HepG2 (cell line): ENCODE results near the gene STIP1. TPM values are rescaled to one million over a fixed set of nuclear protein-coding genes. Genes with fewer than 3 reads are reported as not detected.

Experiments used
- AKNA ChIP-seq: sonication (generic); formaldehyde crosslinking; IDR thresholded peaks from 2 replicates; pipeline ENCODE4 v1.4.0; 2020; ENCODE audit warnings: missing genetic modification reagents, borderline replicate concordance
- GABPB1 ChIP-seq: IDR thresholded peaks from 2 replicates; pipeline ENCODE4 v1.6.1; 2016; ENCODE audit warnings: mild to moderate bottlenecking, missing genetic modification reagents, moderate library complexity, missing compliant biosample characterization
- HMG20B ChIP-seq: conservative IDR thresholded peaks from 2 replicates; pipeline ENCODE4 v1.6.1; 2016; ENCODE audit warnings: missing genetic modification reagents, missing compliant biosample characterization
- HMGA1 ChIP-seq: sonication (generic); formaldehyde crosslinking; conservative IDR thresholded peaks from 2 replicates; pipeline ENCODE4 v1.4.0; 2020; ENCODE audit warnings: missing genetic modification reagents
- IKZF1 ChIP-seq: fragments of 450-650 bp; IDR thresholded peaks from 2 replicates; pipeline ENCODE4 v1.7.1; 2016
- KLF11 ChIP-seq: IDR thresholded peaks from 2 replicates; pipeline ENCODE4 v1.6.1; 2016; ENCODE audit warnings: missing compliant biosample characterization
- RFX5 ChIP-seq: IDR thresholded peaks from 2 replicates; pipeline ENCODE4 v1.6.1; 2011; ENCODE audit warnings: low read depth, low read length, improper control_type of control experiment
- RORA ChIP-seq: sonication (generic); formaldehyde crosslinking; IDR thresholded peaks from 2 replicates; pipeline ENCODE4 v1.5.0; 2020; ENCODE audit warnings: mild to moderate bottlenecking, missing genetic modification reagents, moderate library complexity
- ZBTB38 ChIP-seq: sonication (generic); formaldehyde crosslinking; IDR thresholded peaks from 2 replicates; pipeline ENCODE4 v1.5.1; 2020; ENCODE audit warnings: mild to moderate bottlenecking, missing genetic modification reagents
- ZFY ChIP-seq: sonication (generic); formaldehyde crosslinking; IDR thresholded peaks from 2 replicates; pipeline ENCODE4 v1.4.0; 2020; ENCODE audit warnings: missing genetic modification reagents
- ZNF317 ChIP-seq: sonication (generic); formaldehyde crosslinking; IDR thresholded peaks from 2 replicates; pipeline ENCODE4 v1.5.0; 2020; ENCODE audit warnings: mild to moderate bottlenecking, missing genetic modification reagents
- ZNF598 ChIP-seq: sonication (generic); formaldehyde crosslinking; IDR thresholded peaks from 2 replicates; pipeline ENCODE4 v1.5.1; 2020; ENCODE audit warnings: mild to moderate bottlenecking, missing genetic modification reagents, borderline replicate concordance
- ZNF788 ChIP-seq: sonication (generic); formaldehyde crosslinking; IDR thresholded peaks from 2 replicates; pipeline ENCODE4 v1.5.0; 2020; ENCODE audit warnings: mild to moderate bottlenecking, missing genetic modification reagents, borderline replicate concordance
- polyA plus RNA-seq, 8 experiments: library from polyadenylated mRNA; depleted of rRNA in 3 of 8; stranded (reverse) in 7 of 8; unstranded in 1 of 8; fragments of >200 nt; fragmentation: Illumina TruSeq in 4 of 8; extraction: Trizol in 4 of 8; gene quantifications; 2 replicates each; pipeline versions ENCODE4 v1.2.1 to v1.2.3, GENCODE V29; 2011 to 2016; ENCODE audit warnings: low read depth in 4 of 8, missing spikeins in 1 of 8, mixed read lengths in 1 of 8; ENCODE audit not compliant: insufficient read depth in 1 of 8
- total RNA-seq, 5 experiments: library from RNA; depleted of rRNA; stranded (reverse); fragments of >200 nt; fragmentation: Illumina TruSeq; extraction: Trizol; gene quantifications; 2 replicates each; pipeline ENCODE4 v1.2.3, GENCODE V29; 2016; ENCODE audit warnings: low read depth in 1 of 5
- TF ChIP-seq, protein P1 (sequence below): sonication (generic); formaldehyde crosslinking; IDR thresholded peaks from 2 replicates; pipeline ENCODE4 v1.9.0; 2021; ENCODE audit warnings: missing genetic modification reagents, mild to moderate bottlenecking, borderline replicate concordance
- TF ChIP-seq, protein P2 (sequence below): IDR thresholded peaks from 2 replicates; pipeline ENCODE4 v1.6.1; 2012; ENCODE audit warnings: inconsistent platforms
- TF ChIP-seq, protein P3 (sequence below): IDR thresholded peaks from 2 replicates; pipeline ENCODE4 v1.6.1; 2012; ENCODE audit warnings: low read depth, low read length, improper control_type of control experiment
- TF ChIP-seq, protein P4 (sequence below): sonication (generic); formaldehyde crosslinking; IDR thresholded peaks from 2 replicates; pipeline ENCODE4 v1.4.0; 2020; ENCODE audit warnings: missing genetic modification reagents
- TF ChIP-seq, protein P5 (sequence below): sonication (generic); IDR thresholded peaks from 2 replicates; pipeline ENCODE4 v1.6.1; 2016; ENCODE audit warnings: low read depth, borderline replicate concordance

Gene STIP1
- total and polyA plus RNA-seq, 2 of the 13 experiments (the other 11 are each of a cell fraction or from before 2014, with no cell fraction given): 81.1 to 217 TPM

GRCh38 chr11:64246871-64247728 lies 61.1 kb downstream of the STIP1 start, which contains the start of gene PPP1R14B (continued):
- TF ChIP-seq, protein P1, sequence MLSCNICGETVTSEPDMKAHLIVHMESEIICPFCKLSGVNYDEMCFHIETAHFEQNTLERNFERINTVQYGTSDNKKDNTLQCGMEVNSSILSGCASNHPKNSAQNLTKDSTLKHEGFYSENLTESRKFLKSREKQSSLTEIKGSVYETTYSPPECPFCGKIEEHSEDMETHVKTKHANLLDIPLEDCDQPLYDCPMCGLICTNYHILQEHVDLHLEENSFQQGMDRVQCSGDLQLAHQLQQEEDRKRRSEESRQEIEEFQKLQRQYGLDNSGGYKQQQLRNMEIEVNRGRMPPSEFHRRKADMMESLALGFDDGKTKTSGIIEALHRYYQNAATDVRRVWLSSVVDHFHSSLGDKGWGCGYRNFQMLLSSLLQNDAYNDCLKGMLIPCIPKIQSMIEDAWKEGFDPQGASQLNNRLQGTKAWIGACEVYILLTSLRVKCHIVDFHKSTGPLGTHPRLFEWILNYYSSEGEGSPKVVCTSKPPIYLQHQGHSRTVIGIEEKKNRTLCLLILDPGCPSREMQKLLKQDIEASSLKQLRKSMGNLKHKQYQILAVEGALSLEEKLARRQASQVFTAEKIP (CRISPR knock-in tag): no peak
- TF ChIP-seq, protein P2, sequence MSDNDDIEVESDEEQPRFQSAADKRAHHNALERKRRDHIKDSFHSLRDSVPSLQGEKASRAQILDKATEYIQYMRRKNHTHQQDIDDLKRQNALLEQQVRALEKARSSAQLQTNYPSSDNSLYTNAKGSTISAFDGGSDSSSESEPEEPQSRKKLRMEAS: peak; percentile 80
- TF ChIP-seq HMG20B (CRISPR knock-in tag): no peak
- TF ChIP-seq HMGA1 (CRISPR knock-in tag): no peak
- TF ChIP-seq RFX5: no peak
- TF ChIP-seq ZFY: peak; percentile 77
- no peak for TF ChIP-seq RORA
- no peak for TF ChIP-seq ZNF317 (CRISPR knock-in tag)
- peak; percentile 91 for TF ChIP-seq GABPB1 (CRISPR knock-in tag)
- TF ChIP-seq, protein P3, sequence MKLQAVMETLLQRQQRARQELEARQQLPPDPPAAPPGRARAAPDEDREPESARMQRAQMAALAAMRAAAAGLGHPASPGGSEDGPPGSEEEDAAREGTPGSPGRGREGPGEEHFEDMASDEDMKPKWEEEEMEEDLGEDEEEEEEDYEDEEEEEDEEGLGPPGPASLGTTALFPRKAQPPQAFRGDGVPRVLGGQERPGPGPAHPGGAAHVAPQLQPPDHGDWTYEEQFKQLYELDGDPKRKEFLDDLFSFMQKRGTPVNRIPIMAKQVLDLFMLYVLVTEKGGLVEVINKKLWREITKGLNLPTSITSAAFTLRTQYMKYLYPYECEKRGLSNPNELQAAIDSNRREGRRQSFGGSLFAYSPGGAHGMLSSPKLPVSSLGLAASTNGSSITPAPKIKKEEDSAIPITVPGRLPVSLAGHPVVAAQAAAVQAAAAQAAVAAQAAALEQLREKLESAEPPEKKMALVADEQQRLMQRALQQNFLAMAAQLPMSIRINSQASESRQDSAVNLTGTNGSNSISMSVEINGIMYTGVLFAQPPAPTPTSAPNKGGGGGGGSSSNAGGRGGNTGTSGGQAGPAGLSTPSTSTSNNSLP: no peak
- 0 out of 2 replicates have a peak, but pooled peaks have one; percentile 31 for TF ChIP-seq ZNF598 (CRISPR knock-in tag)
- TF ChIP-seq, protein P4, sequence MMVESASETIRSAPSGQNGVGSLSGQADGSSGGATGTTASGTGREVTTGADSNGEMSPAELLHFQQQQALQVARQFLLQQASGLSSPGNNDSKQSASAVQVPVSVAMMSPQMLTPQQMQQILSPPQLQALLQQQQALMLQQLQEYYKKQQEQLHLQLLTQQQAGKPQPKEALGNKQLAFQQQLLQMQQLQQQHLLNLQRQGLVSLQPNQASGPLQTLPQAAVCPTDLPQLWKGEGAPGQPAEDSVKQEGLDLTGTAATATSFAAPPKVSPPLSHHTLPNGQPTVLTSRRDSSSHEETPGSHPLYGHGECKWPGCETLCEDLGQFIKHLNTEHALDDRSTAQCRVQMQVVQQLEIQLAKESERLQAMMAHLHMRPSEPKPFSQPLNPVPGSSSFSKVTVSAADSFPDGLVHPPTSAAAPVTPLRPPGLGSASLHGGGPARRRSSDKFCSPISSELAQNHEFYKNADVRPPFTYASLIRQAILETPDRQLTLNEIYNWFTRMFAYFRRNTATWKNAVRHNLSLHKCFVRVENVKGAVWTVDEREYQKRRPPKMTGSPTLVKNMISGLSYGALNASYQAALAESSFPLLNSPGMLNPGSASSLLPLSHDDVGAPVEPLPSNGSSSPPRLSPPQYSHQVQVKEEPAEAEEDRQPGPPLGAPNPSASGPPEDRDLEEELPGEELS (CRISPR knock-in tag): no peak
- TF ChIP-seq, protein P5, sequence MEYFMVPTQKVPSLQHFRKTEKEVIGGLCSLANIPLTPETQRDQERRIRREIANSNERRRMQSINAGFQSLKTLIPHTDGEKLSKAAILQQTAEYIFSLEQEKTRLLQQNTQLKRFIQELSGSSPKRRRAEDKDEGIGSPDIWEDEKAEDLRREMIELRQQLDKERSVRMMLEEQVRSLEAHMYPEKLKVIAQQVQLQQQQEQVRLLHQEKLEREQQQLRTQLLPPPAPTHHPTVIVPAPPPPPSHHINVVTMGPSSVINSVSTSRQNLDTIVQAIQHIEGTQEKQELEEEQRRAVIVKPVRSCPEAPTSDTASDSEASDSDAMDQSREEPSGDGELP: no peak; the same call in 1 of the 2 replicates
- TF ChIP-seq ZBTB38 (CRISPR knock-in tag): 0 out of 2 replicates have a peak, but pooled peaks have one; percentile 70
- TF ChIP-seq ZNF788 (CRISPR knock-in tag): peak; percentile 70; the same call in 1 of the 2 replicates
- no peak for TF ChIP-seq KLF11 (CRISPR knock-in tag)
- TF ChIP-seq IKZF1: no peak
- TF ChIP-seq AKNA (CRISPR knock-in tag): no peak
